ENCODE data around the gene EPS8L1.

DNA sequence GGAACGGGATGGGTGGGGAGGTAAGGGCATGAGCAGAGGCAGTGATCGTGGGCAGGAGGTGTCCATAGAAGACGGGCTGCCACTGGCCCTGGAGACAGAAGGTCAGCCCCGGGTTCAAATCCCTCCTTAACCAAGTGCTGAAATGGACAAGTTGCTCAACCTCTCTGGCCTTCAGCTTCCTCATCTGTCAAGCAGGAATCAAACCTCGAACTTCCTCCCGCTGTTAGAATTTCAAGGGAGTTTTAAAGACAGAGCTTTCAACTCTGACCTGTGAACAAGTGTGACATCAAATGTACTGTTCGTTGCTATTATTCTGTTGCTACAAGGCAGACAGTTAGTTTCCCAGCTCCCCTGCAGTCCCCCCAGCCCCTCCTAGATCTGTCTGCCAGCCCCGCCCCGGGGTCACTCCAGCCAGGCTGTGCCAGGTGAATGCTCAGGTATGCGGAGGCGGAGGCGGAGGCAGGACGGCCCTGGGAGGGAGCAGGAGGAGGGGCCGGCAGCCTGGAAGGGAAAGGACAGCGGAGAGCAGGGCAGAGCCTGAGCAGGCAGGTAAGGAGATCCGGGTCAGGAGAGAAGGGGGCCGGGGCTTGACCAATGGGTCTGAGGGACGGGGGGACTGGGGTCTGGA, at the start of gene EPS8L1:
- TF ChIP-seq, protein P1, sequence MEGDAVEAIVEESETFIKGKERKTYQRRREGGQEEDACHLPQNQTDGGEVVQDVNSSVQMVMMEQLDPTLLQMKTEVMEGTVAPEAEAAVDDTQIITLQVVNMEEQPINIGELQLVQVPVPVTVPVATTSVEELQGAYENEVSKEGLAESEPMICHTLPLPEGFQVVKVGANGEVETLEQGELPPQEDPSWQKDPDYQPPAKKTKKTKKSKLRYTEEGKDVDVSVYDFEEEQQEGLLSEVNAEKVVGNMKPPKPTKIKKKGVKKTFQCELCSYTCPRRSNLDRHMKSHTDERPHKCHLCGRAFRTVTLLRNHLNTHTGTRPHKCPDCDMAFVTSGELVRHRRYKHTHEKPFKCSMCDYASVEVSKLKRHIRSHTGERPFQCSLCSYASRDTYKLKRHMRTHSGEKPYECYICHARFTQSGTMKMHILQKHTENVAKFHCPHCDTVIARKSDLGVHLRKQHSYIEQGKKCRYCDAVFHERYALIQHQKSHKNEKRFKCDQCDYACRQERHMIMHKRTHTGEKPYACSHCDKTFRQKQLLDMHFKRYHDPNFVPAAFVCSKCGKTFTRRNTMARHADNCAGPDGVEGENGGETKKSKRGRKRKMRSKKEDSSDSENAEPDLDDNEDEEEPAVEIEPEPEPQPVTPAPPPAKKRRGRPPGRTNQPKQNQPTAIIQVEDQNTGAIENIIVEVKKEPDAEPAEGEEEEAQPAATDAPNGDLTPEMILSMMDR (IDR thresholded peaks at IDR 0.05), result no peak
- TF ChIP-seq POLR2A (IDR thresholded peaks at IDR 0.05), result no peak
